ENCODE data around the gene RNF128. TPM values are rescaled to one million over a fixed set of nuclear protein-coding genes. Genes with fewer than 3 reads are reported as not detected.

The RNF128 gene
- total and polyA plus RNA-seq, 10 of the 15 experiments (the other 5 are each of a cell fraction or from before 2014, with no cell fraction given), result 0.10 TPM; not detected in 9

DNA sequence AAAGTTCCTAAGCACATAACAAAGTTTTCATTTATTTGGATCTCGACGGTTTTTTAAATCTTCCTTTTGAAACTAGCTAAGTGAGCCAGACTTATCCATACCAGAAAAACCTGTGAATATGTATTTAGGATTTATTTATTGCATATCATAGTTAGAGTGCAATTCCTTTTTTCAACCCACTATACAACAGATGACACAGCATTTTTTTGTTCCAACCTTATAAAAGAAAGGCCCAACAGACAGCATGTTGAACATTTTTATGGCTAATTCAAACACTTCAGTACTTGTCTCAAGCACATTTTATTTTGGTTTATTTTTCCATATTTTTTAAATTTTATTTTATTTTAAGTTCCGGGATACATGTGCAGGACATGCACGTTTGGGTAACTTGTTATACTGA, 15.1 kb upstream of the RNF128 start:
- Histone ChIP-seq H3K4me2 (ENCODE audit: control insufficient read depth, insufficient read depth) (no peak overlapping the region), H3K9ac (ENCODE audit: control insufficient read depth, insufficient read depth, low read length) (no peak overlapping the region), H3K4me1 (ENCODE audit: control insufficient read depth, insufficient read depth, low read length) (no peaks in the 10 kb centered on the region), H3K79me2 (ENCODE audit: control insufficient read depth, insufficient read depth, low read length) (no peaks in the 10 kb centered on the region), H3K27ac (ENCODE audit: control insufficient read depth, insufficient read depth) (no peak overlapping the region), H3K36me3 (ENCODE audit: control insufficient read depth in 2 of 2, insufficient read depth in 2 of 2, low read length in 1 of 2) (no peaks in the 10 kb centered on the region), H3K27me3 (replicated peaks in 1 of 2; ENCODE audit: control insufficient read depth in 2 of 2, insufficient read depth in 2 of 2, low read length in 1 of 2) (no peaks in the 10 kb centered on the region), H3K9me3 (replicated peaks; ENCODE audit: control insufficient read depth, insufficient read depth, low read length) (no peaks in the 10 kb centered on the region), H3K4me3 (no peak overlapping the region), H4K20me1 (ENCODE audit: control insufficient read depth, insufficient read depth) (no peaks in the 10 kb centered on the region), H2AFZ (ENCODE audit: control insufficient read depth, low read depth, low read length) (no peak overlapping the region)
- in situ Hi-C loops (cut with MboI), result no loop called here
- CTCF ChIA-PET, result no interaction called here
- 36% methylated on average over 4 of the region's 4 CpGs for WGBS (ENCODE audit: insufficient coverage, insufficient replicate concordance, low lambda C conversion rate, missing lambda C conversion rate)
- ATAC-seq (no peak), FAIRE-seq (no peak), DNase-seq (ENCODE audit: low read depth, low spot score) (no peak)
- intact Hi-C loops (cut with micrococcal nuclease; ENCODE audit: unreplicated experiment), result no loop called here
- BruUV-seq (replicated peaks), result no TSS peak
- POLR2A ChIA-PET, result no interaction called here
- RAD21 ChIA-PET (ENCODE audit: unreplicated experiment), result no interaction called here
- SMC1A ChIA-PET (ENCODE audit: uncharacterized antibody, unreplicated experiment), result no interaction called here
- no peak for TF ChIP-seq BHLHE40 (IDR thresholded peaks at IDR 0.05; ENCODE audit: borderline replicate concordance in 1 of 2, low read depth in 2 of 2, low read length in 1 of 2)
- TF ChIP-seq, protein P1, sequence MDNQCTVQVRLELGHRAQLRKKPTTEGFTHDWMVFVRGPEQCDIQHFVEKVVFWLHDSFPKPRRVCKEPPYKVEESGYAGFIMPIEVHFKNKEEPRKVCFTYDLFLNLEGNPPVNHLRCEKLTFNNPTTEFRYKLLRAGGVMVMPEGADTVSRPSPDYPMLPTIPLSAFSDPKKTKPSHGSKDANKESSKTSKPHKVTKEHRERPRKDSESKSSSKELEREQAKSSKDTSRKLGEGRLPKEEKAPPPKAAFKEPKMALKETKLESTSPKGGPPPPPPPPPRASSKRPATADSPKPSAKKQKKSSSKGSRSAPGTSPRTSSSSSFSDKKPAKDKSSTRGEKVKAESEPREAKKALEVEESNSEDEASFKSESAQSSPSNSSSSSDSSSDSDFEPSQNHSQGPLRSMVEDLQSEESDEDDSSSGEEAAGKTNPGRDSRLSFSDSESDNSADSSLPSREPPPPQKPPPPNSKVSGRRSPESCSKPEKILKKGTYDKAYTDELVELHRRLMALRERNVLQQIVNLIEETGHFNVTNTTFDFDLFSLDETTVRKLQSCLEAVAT (IDR thresholded peaks at IDR 0.05), result no peak
- TF ChIP-seq, protein P2, sequence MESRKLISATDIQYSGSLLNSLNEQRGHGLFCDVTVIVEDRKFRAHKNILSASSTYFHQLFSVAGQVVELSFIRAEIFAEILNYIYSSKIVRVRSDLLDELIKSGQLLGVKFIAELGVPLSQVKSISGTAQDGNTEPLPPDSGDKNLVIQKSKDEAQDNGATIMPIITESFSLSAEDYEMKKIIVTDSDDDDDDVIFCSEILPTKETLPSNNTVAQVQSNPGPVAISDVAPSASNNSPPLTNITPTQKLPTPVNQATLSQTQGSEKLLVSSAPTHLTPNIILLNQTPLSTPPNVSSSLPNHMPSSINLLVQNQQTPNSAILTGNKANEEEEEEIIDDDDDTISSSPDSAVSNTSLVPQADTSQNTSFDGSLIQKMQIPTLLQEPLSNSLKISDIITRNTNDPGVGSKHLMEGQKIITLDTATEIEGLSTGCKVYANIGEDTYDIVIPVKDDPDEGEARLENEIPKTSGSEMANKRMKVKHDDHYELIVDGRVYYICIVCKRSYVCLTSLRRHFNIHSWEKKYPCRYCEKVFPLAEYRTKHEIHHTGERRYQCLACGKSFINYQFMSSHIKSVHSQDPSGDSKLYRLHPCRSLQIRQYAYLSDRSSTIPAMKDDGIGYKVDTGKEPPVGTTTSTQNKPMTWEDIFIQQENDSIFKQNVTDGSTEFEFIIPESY (IDR thresholded peaks at IDR 0.05), result no peak
- TF ChIP-seq, protein P3, sequence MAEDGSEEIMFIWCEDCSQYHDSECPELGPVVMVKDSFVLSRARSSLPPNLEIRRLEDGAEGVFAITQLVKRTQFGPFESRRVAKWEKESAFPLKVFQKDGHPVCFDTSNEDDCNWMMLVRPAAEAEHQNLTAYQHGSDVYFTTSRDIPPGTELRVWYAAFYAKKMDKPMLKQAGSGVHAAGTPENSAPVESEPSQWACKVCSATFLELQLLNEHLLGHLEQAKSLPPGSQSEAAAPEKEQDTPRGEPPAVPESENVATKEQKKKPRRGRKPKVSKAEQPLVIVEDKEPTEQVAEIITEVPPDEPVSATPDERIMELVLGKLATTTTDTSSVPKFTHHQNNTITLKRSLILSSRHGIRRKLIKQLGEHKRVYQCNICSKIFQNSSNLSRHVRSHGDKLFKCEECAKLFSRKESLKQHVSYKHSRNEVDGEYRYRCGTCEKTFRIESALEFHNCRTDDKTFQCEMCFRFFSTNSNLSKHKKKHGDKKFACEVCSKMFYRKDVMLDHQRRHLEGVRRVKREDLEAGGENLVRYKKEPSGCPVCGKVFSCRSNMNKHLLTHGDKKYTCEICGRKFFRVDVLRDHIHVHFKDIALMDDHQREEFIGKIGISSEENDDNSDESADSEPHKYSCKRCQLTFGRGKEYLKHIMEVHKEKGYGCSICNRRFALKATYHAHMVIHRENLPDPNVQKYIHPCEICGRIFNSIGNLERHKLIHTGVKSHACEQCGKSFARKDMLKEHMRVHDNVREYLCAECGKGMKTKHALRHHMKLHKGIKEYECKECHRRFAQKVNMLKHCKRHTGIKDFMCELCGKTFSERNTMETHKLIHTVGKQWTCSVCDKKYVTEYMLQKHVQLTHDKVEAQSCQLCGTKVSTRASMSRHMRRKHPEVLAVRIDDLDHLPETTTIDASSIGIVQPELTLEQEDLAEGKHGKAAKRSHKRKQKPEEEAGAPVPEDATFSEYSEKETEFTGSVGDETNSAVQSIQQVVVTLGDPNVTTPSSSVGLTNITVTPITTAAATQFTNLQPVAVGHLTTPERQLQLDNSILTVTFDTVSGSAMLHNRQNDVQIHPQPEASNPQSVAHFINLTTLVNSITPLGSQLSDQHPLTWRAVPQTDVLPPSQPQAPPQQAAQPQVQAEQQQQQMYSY (CRISPR knock-in tag; IDR thresholded peaks at IDR 0.05), result no peak
- TF ChIP-seq MEF2B (IDR thresholded peaks at IDR 0.05; ENCODE audit: partially characterized antibody, poor library complexity, severe bottlenecking), result no peak
- TF ChIP-seq POLR2AphosphoS2 (IDR thresholded peaks at IDR 0.05; ENCODE audit: low read depth, low read length), result no peak
- TF ChIP-seq BMI1 (IDR thresholded peaks at IDR 0.05; ENCODE audit: borderline replicate concordance), result no peak
- TF ChIP-seq CHD1 (IDR thresholded peaks at IDR 0.05; ENCODE audit: low read depth, low read length), result no peak
- TF ChIP-seq, protein P4, sequence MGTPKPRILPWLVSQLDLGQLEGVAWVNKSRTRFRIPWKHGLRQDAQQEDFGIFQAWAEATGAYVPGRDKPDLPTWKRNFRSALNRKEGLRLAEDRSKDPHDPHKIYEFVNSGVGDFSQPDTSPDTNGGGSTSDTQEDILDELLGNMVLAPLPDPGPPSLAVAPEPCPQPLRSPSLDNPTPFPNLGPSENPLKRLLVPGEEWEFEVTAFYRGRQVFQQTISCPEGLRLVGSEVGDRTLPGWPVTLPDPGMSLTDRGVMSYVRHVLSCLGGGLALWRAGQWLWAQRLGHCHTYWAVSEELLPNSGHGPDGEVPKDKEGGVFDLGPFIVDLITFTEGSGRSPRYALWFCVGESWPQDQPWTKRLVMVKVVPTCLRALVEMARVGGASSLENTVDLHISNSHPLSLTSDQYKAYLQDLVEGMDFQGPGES (IDR thresholded peaks at IDR 0.05), result no peak
- TF ChIP-seq SUZ12 (IDR thresholded peaks at IDR 0.05; ENCODE audit: unreplicated experiment), result no peak
- TF ChIP-seq, protein P5, sequence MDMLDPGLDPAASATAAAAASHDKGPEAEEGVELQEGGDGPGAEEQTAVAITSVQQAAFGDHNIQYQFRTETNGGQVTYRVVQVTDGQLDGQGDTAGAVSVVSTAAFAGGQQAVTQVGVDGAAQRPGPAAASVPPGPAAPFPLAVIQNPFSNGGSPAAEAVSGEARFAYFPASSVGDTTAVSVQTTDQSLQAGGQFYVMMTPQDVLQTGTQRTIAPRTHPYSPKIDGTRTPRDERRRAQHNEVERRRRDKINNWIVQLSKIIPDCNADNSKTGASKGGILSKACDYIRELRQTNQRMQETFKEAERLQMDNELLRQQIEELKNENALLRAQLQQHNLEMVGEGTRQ (IDR thresholded peaks at IDR 0.05; ENCODE audit: borderline replicate concordance, low read depth, low read length), result no peak
- TF ChIP-seq POU2F2 (IDR thresholded peaks at IDR 0.05; ENCODE audit: borderline replicate concordance, low read depth, low read length), result no peak
- TF ChIP-seq, protein P6, sequence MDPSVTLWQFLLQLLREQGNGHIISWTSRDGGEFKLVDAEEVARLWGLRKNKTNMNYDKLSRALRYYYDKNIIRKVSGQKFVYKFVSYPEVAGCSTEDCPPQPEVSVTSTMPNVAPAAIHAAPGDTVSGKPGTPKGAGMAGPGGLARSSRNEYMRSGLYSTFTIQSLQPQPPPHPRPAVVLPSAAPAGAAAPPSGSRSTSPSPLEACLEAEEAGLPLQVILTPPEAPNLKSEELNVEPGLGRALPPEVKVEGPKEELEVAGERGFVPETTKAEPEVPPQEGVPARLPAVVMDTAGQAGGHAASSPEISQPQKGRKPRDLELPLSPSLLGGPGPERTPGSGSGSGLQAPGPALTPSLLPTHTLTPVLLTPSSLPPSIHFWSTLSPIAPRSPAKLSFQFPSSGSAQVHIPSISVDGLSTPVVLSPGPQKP (IDR thresholded peaks at IDR 0.05; ENCODE audit: low read depth, low read length), result no peak

Measured in GM12878 (cell line).